Keratinocyte (primary cell): ENCODE results near the gene CD55. TPM values are rescaled to one million over a fixed set of nuclear protein-coding genes. Genes with fewer than 3 reads are reported as not detected.

ENCODE experiments used
- DNase-seq: peaks from one replicate; pipeline ENCODE4 v3.0.0-alpha.2; 2011; ENCODE audit warnings: low read depth, missing footprints, low spot score
- FAIRE-seq: peaks from 2 replicates; lab custom pipeline; 2011; peaks lifted over from hg19 to GRCh38; lab: Jason Lieb, UNC
- H2AFZ ChIP-seq: 2 replicates; pipeline ENCODE4 v1.6.0; 2012; ENCODE audit warnings: low read length, control low read depth, inconsistent platforms; ENCODE audit not compliant: control insufficient read depth
- H3K27ac ChIP-seq: 2 replicates; pipeline ENCODE4 v1.5.1; 2011; ENCODE audit warnings: low read length; ENCODE audit not compliant: control insufficient read depth, insufficient read depth
- H3K27me3 ChIP-seq: 3 replicates; pipeline ENCODE4 v1.6.0; 2011; ENCODE audit warnings: low read length; ENCODE audit not compliant: control insufficient read depth, insufficient read depth; ENCODE audit errors: extremely low read depth
- H3K36me3 ChIP-seq, 2 experiments: 2 replicates in 1 of 2; 3 replicates in 1 of 2; pipeline ENCODE4 v1.5.1; 2011; ENCODE audit warnings: low read length in 2 of 2, mild to moderate bottlenecking in 1 of 2; ENCODE audit not compliant: control insufficient read depth in 2 of 2, insufficient read depth in 2 of 2; ENCODE audit errors: extremely low read depth in 1 of 2
- H3K4me1 ChIP-seq: 3 replicates; pipeline ENCODE4 v1.5.1; 2011; ENCODE audit warnings: low read length; ENCODE audit not compliant: control insufficient read depth, insufficient read depth; ENCODE audit errors: extremely low read depth
- H3K4me2 ChIP-seq: 3 replicates; pipeline ENCODE4 v1.6.0; 2011; ENCODE audit warnings: low read depth, low read length; ENCODE audit not compliant: control insufficient read depth, insufficient read depth; ENCODE audit errors: extremely low read depth
- H3K4me3 ChIP-seq, 3 experiments: fragments of 200-600 bp in 1 of 3; sonication (generic) in 1 of 3; 2 replicates in 2 of 3; 3 replicates in 1 of 3; pipeline ENCODE4 v1.5.1; 2011 to 2016; ENCODE audit warnings: low read length in 3 of 3, mild to moderate bottlenecking in 3 of 3, control low read depth in 2 of 3, inconsistent platforms in 1 of 3, low read depth in 1 of 3, mixed read lengths in 1 of 3, mixed run types in 1 of 3, moderate library complexity in 1 of 3; ENCODE audit not compliant: control insufficient read depth in 2 of 3, insufficient read depth in 2 of 3; ENCODE audit errors: extremely low read depth in 1 of 3
- H3K79me2 ChIP-seq: 2 replicates; pipeline ENCODE4 v1.6.0; 2012; ENCODE audit warnings: low read length; ENCODE audit not compliant: control insufficient read depth, insufficient read depth
- H3K9ac ChIP-seq: 3 replicates; pipeline ENCODE4 v1.6.0; 2011; ENCODE audit warnings: low read length; ENCODE audit not compliant: control insufficient read depth, insufficient read depth; ENCODE audit errors: extremely low read depth
- H3K9me1 ChIP-seq: 3 replicates; pipeline ENCODE4 v1.6.0; 2011; ENCODE audit warnings: low read length; ENCODE audit not compliant: control insufficient read depth, insufficient read depth; ENCODE audit errors: extremely low read depth
- H3K9me3 ChIP-seq: 2 replicates; pipeline ENCODE4 v1.5.1; 2012; ENCODE audit warnings: low read depth, low read length; ENCODE audit not compliant: control insufficient read depth
- H4K20me1 ChIP-seq: 3 replicates; pipeline ENCODE4 v1.6.0; 2011; ENCODE audit warnings: low read length; ENCODE audit not compliant: control insufficient read depth, insufficient read depth; ENCODE audit errors: extremely low read depth
- CTCF ChIP-seq, 3 experiments: IDR thresholded peaks in 1 of 3; conservative IDR thresholded peaks in 1 of 3; optimal IDR thresholded peaks in 1 of 3; 2 replicates in 2 of 3; 3 replicates in 1 of 3; pipeline versions ENCODE3 to v1.5.1; 2011; ENCODE audit warnings: low read length in 3 of 3, mild to moderate bottlenecking in 3 of 3, moderate library complexity in 2 of 3, control low read depth in 1 of 3, inconsistent platforms in 1 of 3; ENCODE audit not compliant: insufficient read depth in 2 of 3; ENCODE audit errors: extremely low read depth in 1 of 3
- EZH2 ChIP-seq: IDR thresholded peaks from one replicate; pipeline ENCODE4 v1.6.1; 2012; ENCODE audit warnings: inconsistent platforms, mild to moderate bottlenecking, low read length, moderate library complexity
- dilution Hi-C: fragments of 300-500 bp; cut with MboI; formaldehyde crosslinking; loops from one replicate; pipeline ENCODE4 v1.7.0; 2020; ENCODE audit warnings: low sequenced_read_pairs; ENCODE audit not compliant: extremely low pct_ligation_motif_present
- polyA plus RNA-seq, 5 experiments: library from polyadenylated mRNA; depleted of rRNA in 3 of 5; stranded (reverse) in 3 of 5; stranded (forward) in 1 of 5; unstranded in 1 of 5; fragments of >200 nt; gene quantifications; 1 replicate in 1 of 5; 2 replicates in 3 of 5; 3 replicates in 1 of 5; pipeline versions ENCODE4 v1.2.1 to v1.2.3, GENCODE V29; 2011 to 2012; ENCODE audit warnings: missing spikeins in 2 of 5, low read depth in 1 of 5, low replicate concordance in 1 of 5

The CD55 gene
- polyA plus RNA-seq, 1 donor (not counting 4 experiments of a cell fraction or from before 2014, with no cell fraction given): 37.3 TPM

- Histone ChIP-seq H3K4me2 (no peak overlapping the region), H3K36me3 (peaks cover 0 to 24% of the 10 kb centered on the region in 2 experiments), H3K4me3 (no peak overlapping the region), H3K9ac (no peak overlapping the region), H3K4me1 (no peaks in the 10 kb centered on the region), H2AFZ (no peak overlapping the region), H3K27ac (no peak overlapping the region), H4K20me1 (no peaks in the 10 kb centered on the region), H3K79me2 (no peaks in the 10 kb centered on the region), H3K27me3 (no peaks in the 10 kb centered on the region), H3K9me1 (no peaks in the 10 kb centered on the region), H3K9me3 (no peaks in the 10 kb centered on the region)
- no peak for TF ChIP-seq CTCF (optimal IDR thresholded peaks at IDR 0.05 in 1 of 3, IDR thresholded peaks at IDR 0.05 in 1 of 3, conservative IDR thresholded peaks at IDR 0.05 in 1 of 3; ENCODE audit: extremely low read depth in 1 of 3, insufficient read depth in 2 of 3, low read length in 3 of 3)
- no peak for TF ChIP-seq EZH2
- FAIRE-seq: no peak
- dilution Hi-C loops: no loop called here
- no peak for DNase-seq
Measured at GRCh38 chr1:207329469-207329868, 8.0 kb downstream of the CD55 start.

- Histone ChIP-seq H3K4me3 (no peak overlapping the region), H3K9me1 (no peaks in the 10 kb centered on the region), H3K79me2 (no peaks in the 10 kb centered on the region), H3K4me2 (no peak overlapping the region), H3K27ac (no peak overlapping the region), H4K20me1 (no peaks in the 10 kb centered on the region), H3K9ac (no peak overlapping the region), H3K9me3 (no peaks in the 10 kb centered on the region), H3K4me1 (no peaks in the 10 kb centered on the region), H3K36me3 (peaks cover 0 to 23% of the 10 kb centered on the region in 2 experiments), H2AFZ (no peak overlapping the region), H3K27me3 (no peaks in the 10 kb centered on the region)
- DNase-seq (no peak), FAIRE-seq (no peak)
- dilution Hi-C loops: no loop called here
- no peak for TF ChIP-seq CTCF (optimal IDR thresholded peaks at IDR 0.05 in 1 of 3, IDR thresholded peaks at IDR 0.05 in 1 of 3, conservative IDR thresholded peaks at IDR 0.05 in 1 of 3; ENCODE audit: extremely low read depth in 1 of 3, insufficient read depth in 2 of 3, low read length in 3 of 3)
- no peak for TF ChIP-seq EZH2
Measured at GRCh38 chr1:207330011-207330710, 8.7 kb downstream of the CD55 start.
